ENCODE data around the gene CCL3.

GRCh38 chr17:36117505-36118382 lies 27.8 kb upstream of the CCL3 start:
- TF ChIP-seq, protein P1, sequence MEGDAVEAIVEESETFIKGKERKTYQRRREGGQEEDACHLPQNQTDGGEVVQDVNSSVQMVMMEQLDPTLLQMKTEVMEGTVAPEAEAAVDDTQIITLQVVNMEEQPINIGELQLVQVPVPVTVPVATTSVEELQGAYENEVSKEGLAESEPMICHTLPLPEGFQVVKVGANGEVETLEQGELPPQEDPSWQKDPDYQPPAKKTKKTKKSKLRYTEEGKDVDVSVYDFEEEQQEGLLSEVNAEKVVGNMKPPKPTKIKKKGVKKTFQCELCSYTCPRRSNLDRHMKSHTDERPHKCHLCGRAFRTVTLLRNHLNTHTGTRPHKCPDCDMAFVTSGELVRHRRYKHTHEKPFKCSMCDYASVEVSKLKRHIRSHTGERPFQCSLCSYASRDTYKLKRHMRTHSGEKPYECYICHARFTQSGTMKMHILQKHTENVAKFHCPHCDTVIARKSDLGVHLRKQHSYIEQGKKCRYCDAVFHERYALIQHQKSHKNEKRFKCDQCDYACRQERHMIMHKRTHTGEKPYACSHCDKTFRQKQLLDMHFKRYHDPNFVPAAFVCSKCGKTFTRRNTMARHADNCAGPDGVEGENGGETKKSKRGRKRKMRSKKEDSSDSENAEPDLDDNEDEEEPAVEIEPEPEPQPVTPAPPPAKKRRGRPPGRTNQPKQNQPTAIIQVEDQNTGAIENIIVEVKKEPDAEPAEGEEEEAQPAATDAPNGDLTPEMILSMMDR (IDR thresholded peaks at IDR 0.05; ENCODE audit: insufficient read depth, low read depth, low read length): no peak
- no peak for TF ChIP-seq EZH2 (IDR thresholded peaks at IDR 0.05; ENCODE audit: insufficient read depth, low read length)

All from astrocyte (in vitro differentiated cells and primary cell).